ENCODE measurements around the gene RNF10.

The RNF10 gene

DNA sequence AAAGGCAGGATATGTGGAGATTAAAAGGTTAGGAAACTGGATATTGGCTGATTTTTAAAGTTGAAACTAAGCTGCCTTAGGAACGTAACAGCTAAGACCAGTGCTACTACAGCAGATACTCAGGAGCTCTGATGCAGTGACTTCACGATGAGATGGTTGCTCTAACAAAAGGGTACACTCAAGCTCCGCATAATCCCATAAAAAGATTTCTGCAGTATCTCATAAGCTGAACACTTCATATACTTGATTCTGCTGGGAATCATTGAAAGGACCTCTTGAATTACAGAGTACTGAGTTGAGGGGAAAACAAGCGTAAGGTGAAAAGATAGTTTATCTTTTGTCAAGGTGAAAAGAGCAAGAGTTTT, 3.7 kb downstream of the RNF10 start:
- Histone ChIP-seq H3K9ac (ENCODE audit: low read length) (peak overlapping the region; percentile 88), H3K27ac (ENCODE audit: low read depth, low read length, poor library complexity, severe bottlenecking) (peak overlapping the region; percentile 75), H3K36me3 (ENCODE audit: insufficient read depth, low read length) (peaks cover 55% of the 10 kb centered on the region), H3F3A (ENCODE audit: insufficient read depth, low read length) (0 out of 2 replicates have a peak, but pooled peaks cover 6% of the 10 kb centered on the region), H3K9me3 (ENCODE audit: low read length) (no peaks in the 10 kb centered on the region), H2AFZ (ENCODE audit: low read length) (no peak overlapping the region), H3K27me3 (ENCODE audit: insufficient read depth, low read length) (no peaks in the 10 kb centered on the region), H3K4me2 (ENCODE audit: low read length) (peak overlapping the region; percentile 96), H3K4me1 (ENCODE audit: insufficient read depth, low read length, severe bottlenecking) (peaks cover 47% of the 10 kb centered on the region), H3K4me3 (ENCODE audit: low read depth, low read length, poor library complexity, severe bottlenecking) (peak overlapping the region; percentile 90), H3K9me2 (ENCODE audit: low read depth, low read length) (no peaks in the 10 kb centered on the region), H4K20me1 (ENCODE audit: insufficient read depth, low read length) (no peaks in the 10 kb centered on the region), H3K79me2 (ENCODE audit: insufficient read depth, low read length) (peaks cover 78% of the 10 kb centered on the region)
- TF ChIP-seq EZH2 (IDR thresholded peaks at IDR 0.05; ENCODE audit: borderline replicate concordance, low read length) (no peak), CTCF (IDR thresholded peaks at IDR 0.05; ENCODE audit: low read length) (no peak)

DNA sequence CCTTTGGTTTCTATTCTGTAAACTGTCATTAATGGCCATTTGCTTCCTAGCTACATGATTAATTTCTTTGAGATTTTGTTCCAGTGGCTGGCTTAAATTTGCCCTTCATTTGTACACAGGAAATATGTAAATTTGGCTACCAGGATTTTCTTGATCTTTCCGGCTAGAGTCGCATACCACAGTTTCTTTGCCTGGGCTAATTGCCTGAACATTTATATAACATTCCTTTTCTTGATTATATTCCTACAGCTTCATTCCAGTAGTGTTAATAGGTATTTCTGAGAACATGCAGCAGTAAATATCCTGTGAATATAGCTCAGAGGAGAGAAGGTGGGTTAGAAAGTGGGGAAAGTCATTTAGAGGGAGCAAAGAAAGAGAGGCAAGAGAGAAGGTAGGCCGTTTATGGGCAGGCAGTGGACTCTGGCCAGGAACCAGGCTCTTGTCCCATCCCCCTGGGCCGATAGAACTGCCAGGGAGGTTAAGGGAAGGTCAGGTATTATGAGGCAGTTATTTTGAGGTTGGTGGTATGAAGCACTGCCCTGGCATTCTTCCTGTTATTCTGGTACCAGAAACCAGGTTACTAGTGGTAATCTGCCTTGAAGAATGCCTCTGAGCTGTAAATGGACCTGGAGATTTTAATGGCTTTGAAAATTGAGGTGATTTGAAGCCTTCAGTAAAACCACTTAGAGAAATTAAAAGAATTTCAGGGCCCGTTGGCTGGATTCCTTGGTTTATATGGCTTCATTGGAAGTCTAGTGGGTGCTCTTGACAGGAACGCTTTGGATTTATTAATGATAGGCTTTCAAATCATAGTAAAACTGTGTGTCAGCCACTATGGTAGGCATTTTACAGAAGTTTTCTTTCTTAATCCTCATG, 4.4 kb downstream of the RNF10 start:
- Histone ChIP-seq H3K9me3 (ENCODE audit: low read length) (no peaks in the 10 kb centered on the region), H3K9me2 (ENCODE audit: low read depth, low read length) (no peaks in the 10 kb centered on the region), H3K27ac (ENCODE audit: low read depth, low read length, poor library complexity, severe bottlenecking) (peak overlapping the region; percentile 75), H3K36me3 (ENCODE audit: insufficient read depth, low read length) (peaks cover 60% of the 10 kb centered on the region), H3K27me3 (ENCODE audit: insufficient read depth, low read length) (no peaks in the 10 kb centered on the region), H3K9ac (ENCODE audit: low read length) (peak overlapping the region; percentile 88), H3K79me2 (ENCODE audit: insufficient read depth, low read length) (peaks cover 85% of the 10 kb centered on the region), H3K4me2 (ENCODE audit: low read length) (peak overlapping the region; percentile 96), H3K4me3 (ENCODE audit: low read depth, low read length, poor library complexity, severe bottlenecking) (peak overlapping the region; percentile 90), H2AFZ (ENCODE audit: low read length) (no peak overlapping the region), H4K20me1 (ENCODE audit: insufficient read depth, low read length) (no peaks in the 10 kb centered on the region), H3K4me1 (ENCODE audit: insufficient read depth, low read length, severe bottlenecking) (peaks cover 43% of the 10 kb centered on the region), H3F3A (ENCODE audit: insufficient read depth, low read length) (no peaks in the 10 kb centered on the region)
- TF ChIP-seq EZH2 (IDR thresholded peaks at IDR 0.05; ENCODE audit: borderline replicate concordance, low read length) (no peak), CTCF (IDR thresholded peaks at IDR 0.05; ENCODE audit: low read length) (no peak)

- H3K27me3 ChIP-seq (ENCODE audit: insufficient read depth, low read length): no peaks in the 10 kb centered on the region
- H3K9me3 ChIP-seq (ENCODE audit: low read length): no peaks in the 10 kb centered on the region
- peak overlapping the region; percentile 96 for H3K4me2 ChIP-seq (ENCODE audit: low read length)
- H3K79me2 ChIP-seq (ENCODE audit: insufficient read depth, low read length): peaks cover 91% of the 10 kb centered on the region
- peak overlapping the region; percentile 90 for H3K4me3 ChIP-seq (ENCODE audit: low read depth, low read length, poor library complexity, severe bottlenecking)
- TF ChIP-seq EZH2 (IDR thresholded peaks at IDR 0.05; ENCODE audit: borderline replicate concordance, low read length): no peak
- TF ChIP-seq CTCF (IDR thresholded peaks at IDR 0.05; ENCODE audit: low read length): no peak
- H4K20me1 ChIP-seq (ENCODE audit: insufficient read depth, low read length): no peaks in the 10 kb centered on the region
- H3F3A ChIP-seq (ENCODE audit: insufficient read depth, low read length): no peaks in the 10 kb centered on the region
- H3K9me2 ChIP-seq (ENCODE audit: low read depth, low read length): no peaks in the 10 kb centered on the region
- H3K27ac ChIP-seq (ENCODE audit: low read depth, low read length, poor library complexity, severe bottlenecking): peak overlapping the region; percentile 75
- peaks cover 68% of the 10 kb centered on the region for H3K36me3 ChIP-seq (ENCODE audit: insufficient read depth, low read length)
- H3K4me1 ChIP-seq (ENCODE audit: insufficient read depth, low read length, severe bottlenecking): peaks cover 40% of the 10 kb centered on the region
- H2AFZ ChIP-seq (ENCODE audit: low read length): no peak overlapping the region
- peak overlapping the region; percentile 88; the same call in 1 of the 2 replicates for H3K9ac ChIP-seq (ENCODE audit: low read length)
Measured at GRCh38 chr12:120539303-120539702, 5.1 kb downstream of the RNF10 start.

Measured in OCI-LY1 (cell line).